ENCODE measurements around the gene EXOC2.
"Not testable (repeated sequence)": the region's sequence is repeated elsewhere in the genome, so short reads cannot be mapped to it uniquely, and the experiment has no call there.

The EXOC2 gene

GRCh38 chr6:572596-573265 is 120.2 kb downstream of the EXOC2 start:
- H3K36me3 Mint-ChIP-seq (ENCODE audit: insufficient read depth), result peaks cover 21% of the 10 kb centered on the region
- ATAC-seq (replicated peaks; ENCODE audit: extremely low read depth, poor library complexity, severe bottlenecking) (no peak), DNase-seq (ENCODE audit: low spot score in 2 of 2) (no peak)
- H3K27me3 Mint-ChIP-seq, result no peaks in the 10 kb centered on the region
- H3K4me3 Mint-ChIP-seq, result no peak overlapping the region
- no peak overlapping the region for H3K27ac Mint-ChIP-seq (ENCODE audit: low read depth)
- H3K9me3 Mint-ChIP-seq, result no peaks in the 10 kb centered on the region
- H3K4me1 Mint-ChIP-seq, result no peaks in the 10 kb centered on the region

DNA sequence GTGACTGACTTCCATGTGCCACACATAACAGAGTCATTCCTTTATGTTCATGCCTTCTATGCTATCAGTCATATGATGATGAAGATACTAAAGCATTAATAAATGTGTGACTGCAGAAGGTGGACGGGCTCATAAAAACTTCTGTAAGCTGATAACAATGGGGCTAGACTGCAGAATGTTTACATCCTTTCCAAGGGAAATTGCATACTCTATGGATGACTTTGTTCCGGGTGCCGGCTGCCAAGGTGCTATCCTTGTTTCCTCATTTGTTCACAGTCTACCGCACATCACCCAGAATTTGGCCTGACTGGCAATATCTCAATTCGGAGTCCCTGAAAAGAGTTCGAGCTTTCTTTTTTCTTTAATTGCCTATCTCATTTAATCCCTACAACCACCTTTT is 121.0 kb downstream of the EXOC2 start:
- peaks cover 19% of the 10 kb centered on the region for H3K36me3 Mint-ChIP-seq (ENCODE audit: insufficient read depth)
- H3K9me3 Mint-ChIP-seq, result no peaks in the 10 kb centered on the region
- no peaks in the 10 kb centered on the region for H3K4me1 Mint-ChIP-seq
- DNase-seq (ENCODE audit: low spot score in 2 of 2), result no peak
- H3K4me3 Mint-ChIP-seq, result no peak overlapping the region
- no peak overlapping the region for H3K27ac Mint-ChIP-seq (ENCODE audit: low read depth)
- ATAC-seq (replicated peaks; ENCODE audit: extremely low read depth, poor library complexity, severe bottlenecking), result no peak
- H3K27me3 Mint-ChIP-seq, result no peaks in the 10 kb centered on the region

- no peaks in the 10 kb centered on the region for H3K4me1 Mint-ChIP-seq
- H3K27ac Mint-ChIP-seq (ENCODE audit: low read depth), result no peak overlapping the region
- H3K4me3 Mint-ChIP-seq, result no peak overlapping the region
- no peak for DNase-seq (ENCODE audit: low spot score in 2 of 2)
- peaks cover 22% of the 10 kb centered on the region for H3K36me3 Mint-ChIP-seq (ENCODE audit: insufficient read depth)
- no peaks in the 10 kb centered on the region for H3K9me3 Mint-ChIP-seq
- ATAC-seq (replicated peaks; ENCODE audit: extremely low read depth, poor library complexity, severe bottlenecking), result no peak
- no peaks in the 10 kb centered on the region for H3K27me3 Mint-ChIP-seq
Measured at GRCh38 chr6:570825-571224, 122.1 kb downstream of the EXOC2 start.

DNA sequence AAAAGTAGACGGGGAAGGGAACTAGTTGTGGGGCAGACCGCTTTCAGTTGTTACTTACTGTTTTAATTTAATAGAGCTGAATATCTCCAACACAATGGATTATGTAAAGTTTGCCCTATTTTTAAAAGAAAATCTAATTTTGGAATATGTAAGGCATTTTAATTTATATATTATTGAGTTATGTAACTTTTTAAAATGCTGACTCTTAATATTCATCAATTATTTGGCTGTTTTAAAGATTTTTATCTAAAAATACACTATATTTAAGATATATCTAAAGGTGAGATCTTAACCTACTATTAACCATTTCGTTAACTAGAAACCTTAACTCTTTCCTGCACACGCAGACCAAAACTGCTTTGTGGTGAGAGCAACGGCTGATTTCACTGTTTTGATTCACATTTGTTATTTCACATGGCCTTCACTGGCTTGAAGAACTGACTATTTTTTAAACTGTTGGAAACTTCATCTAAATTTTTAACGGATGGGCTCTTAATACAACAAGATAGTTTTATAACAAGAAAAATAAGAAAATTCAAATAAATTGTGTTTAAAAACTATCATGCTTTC is 123.9 kb downstream of the EXOC2 start:
- Mint-ChIP-seq H3K27me3 (no peaks in the 10 kb centered on the region), H3K9me3 (no peaks in the 10 kb centered on the region), H3K36me3 (ENCODE audit: insufficient read depth) (peaks cover 19% of the 10 kb centered on the region), H3K4me1 (no peaks in the 10 kb centered on the region), H3K27ac (ENCODE audit: low read depth) (no peak overlapping the region), H3K4me3 (no peak overlapping the region)
- ATAC-seq (replicated peaks; ENCODE audit: extremely low read depth, poor library complexity, severe bottlenecking) (no peak), DNase-seq (ENCODE audit: low spot score in 2 of 2) (no peak)

- no peaks in the 10 kb centered on the region for H3K27me3 Mint-ChIP-seq
- H3K9me3 Mint-ChIP-seq, result no peaks in the 10 kb centered on the region
- H3K27ac Mint-ChIP-seq (ENCODE audit: low read depth), result no peak overlapping the region
- H3K4me1 Mint-ChIP-seq, result no peaks in the 10 kb centered on the region
- H3K36me3 Mint-ChIP-seq (ENCODE audit: insufficient read depth), result peaks cover 24% of the 10 kb centered on the region
- no peak for ATAC-seq (replicated peaks; ENCODE audit: extremely low read depth, poor library complexity, severe bottlenecking)
- DNase-seq (ENCODE audit: low spot score in 2 of 2), result no peak
- no peak overlapping the region for H3K4me3 Mint-ChIP-seq
Measured at GRCh38 chr6:568085-568484, 124.9 kb downstream of the EXOC2 start.

DNA sequence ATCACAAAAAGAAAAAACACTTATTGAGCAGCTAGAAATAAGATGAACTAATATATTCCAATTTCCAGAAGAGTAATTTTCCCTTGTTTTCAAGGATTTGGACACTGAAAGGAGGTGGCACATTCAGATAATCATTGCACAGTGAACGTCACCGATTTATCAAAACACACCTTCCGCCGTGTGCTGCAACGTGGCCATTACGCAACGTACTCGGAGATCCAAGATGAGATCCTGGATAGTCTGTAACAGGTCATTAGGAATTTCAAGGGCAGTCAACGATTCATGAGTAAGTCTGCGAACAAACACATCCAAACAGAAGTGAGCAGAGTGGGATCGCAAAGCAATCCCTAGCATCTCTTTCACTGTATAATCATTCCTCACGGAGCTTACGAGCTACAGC is 129.1 kb downstream of the EXOC2 start:
- ATAC-seq (replicated peaks; ENCODE audit: extremely low read depth, poor library complexity, severe bottlenecking) (no peak), DNase-seq (ENCODE audit: low spot score in 2 of 2) (no peak)
- H3K4me3 Mint-ChIP-seq, result no peak overlapping the region
- H3K9me3 Mint-ChIP-seq, result no peaks in the 10 kb centered on the region
- H3K36me3 Mint-ChIP-seq (ENCODE audit: insufficient read depth), result peaks cover 30% of the 10 kb centered on the region
- H3K4me1 Mint-ChIP-seq, result peaks cover 19% of the 10 kb centered on the region
- no peak overlapping the region for H3K27ac Mint-ChIP-seq (ENCODE audit: low read depth)
- H3K27me3 Mint-ChIP-seq, result no peaks in the 10 kb centered on the region

DNA sequence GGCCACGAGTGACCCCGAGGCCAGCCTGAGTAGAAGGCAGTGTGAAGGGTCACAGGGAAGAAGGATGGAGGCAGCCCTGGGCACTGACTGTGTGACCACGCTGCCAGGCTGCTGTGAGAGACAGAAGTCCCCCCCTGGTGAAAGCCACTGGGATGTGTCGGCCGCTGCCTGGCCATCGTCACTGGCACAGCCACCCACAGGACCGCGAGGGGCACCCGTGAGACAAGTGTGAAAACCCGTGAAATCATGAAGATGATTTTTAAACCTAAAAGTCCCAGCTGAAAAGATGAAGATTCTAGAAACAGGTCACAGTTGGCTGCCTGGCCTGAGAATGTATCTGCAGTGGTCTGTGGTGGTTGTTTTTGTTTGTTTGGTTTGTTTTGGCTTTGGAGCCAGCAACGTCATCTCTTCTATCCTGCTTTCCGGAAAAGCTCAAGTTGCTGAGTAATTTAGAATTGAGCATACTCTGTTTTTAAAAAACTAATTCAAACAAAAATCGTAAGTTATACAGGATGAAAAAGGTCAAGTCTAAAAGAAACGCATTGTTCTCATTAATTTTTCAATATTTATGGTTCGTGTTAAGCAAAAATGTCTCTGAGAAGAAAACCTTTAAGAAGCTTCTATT is 130.8 kb downstream of the EXOC2 start:
- no peak for ATAC-seq (replicated peaks; ENCODE audit: extremely low read depth, poor library complexity, severe bottlenecking)

DNA sequence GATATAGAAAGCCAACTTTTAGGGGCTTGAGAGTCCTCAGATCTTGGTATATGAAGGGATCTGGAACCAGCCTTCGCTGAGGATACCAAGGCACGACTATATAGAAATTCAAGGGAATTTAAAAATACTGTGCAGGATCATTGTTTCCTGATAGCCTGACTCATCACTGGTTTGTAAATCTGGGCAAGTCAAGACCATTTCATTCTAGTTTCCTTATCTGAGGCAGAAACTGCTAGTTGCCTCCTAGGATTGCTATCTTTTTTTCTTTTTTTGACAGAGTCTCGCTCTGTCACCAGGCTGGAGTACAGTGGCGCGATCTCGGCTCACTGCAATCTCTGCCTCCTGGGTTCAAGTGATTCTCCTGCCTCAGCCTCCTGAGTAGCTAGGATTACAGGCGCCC is 131.6 kb downstream of the EXOC2 start:
- not testable (repeated sequence) for H3K4me3 Mint-ChIP-seq; H3K27ac Mint-ChIP-seq (ENCODE audit: low read depth); H3K27me3 Mint-ChIP-seq; H3K9me3 Mint-ChIP-seq; ATAC-seq (replicated peaks; ENCODE audit: extremely low read depth, poor library complexity, severe bottlenecking); DNase-seq (ENCODE audit: low spot score in 2 of 2)
- H3K36me3 Mint-ChIP-seq (ENCODE audit: insufficient read depth), result peaks cover 28% of the 10 kb centered on the region
- peaks cover 25% of the 10 kb centered on the region for H3K4me1 Mint-ChIP-seq

More for the DNA sequence above, 130.8 kb downstream of the EXOC2 start:
- no peak for DNase-seq (ENCODE audit: low spot score in 2 of 2)
- Mint-ChIP-seq H3K4me3 (no peak overlapping the region), H3K4me1 (peaks cover 25% of the 10 kb centered on the region), H3K27me3 (no peaks in the 10 kb centered on the region), H3K9me3 (no peaks in the 10 kb centered on the region), H3K36me3 (ENCODE audit: insufficient read depth) (peaks cover 28% of the 10 kb centered on the region), H3K27ac (ENCODE audit: low read depth) (peak overlapping the region; percentile 32)

- ATAC-seq (replicated peaks; ENCODE audit: extremely low read depth, poor library complexity, severe bottlenecking) (no peak), DNase-seq (ENCODE audit: low spot score in 2 of 2) (no peak)
- no peak overlapping the region for H3K27ac Mint-ChIP-seq (ENCODE audit: low read depth)
- H3K36me3 Mint-ChIP-seq (ENCODE audit: insufficient read depth), result peaks cover 34% of the 10 kb centered on the region
- peaks cover 25% of the 10 kb centered on the region for H3K4me1 Mint-ChIP-seq
- H3K9me3 Mint-ChIP-seq, result no peaks in the 10 kb centered on the region
- no peaks in the 10 kb centered on the region for H3K27me3 Mint-ChIP-seq
- no peak overlapping the region for H3K4me3 Mint-ChIP-seq
Measured at GRCh38 chr6:558959-559358, 134.0 kb downstream of the EXOC2 start.

GRCh38 chr6:558089-558488 is 134.8 kb downstream of the EXOC2 start:
- H3K4me1 Mint-ChIP-seq, result peaks cover 25% of the 10 kb centered on the region
- ATAC-seq (replicated peaks; ENCODE audit: extremely low read depth, poor library complexity, severe bottlenecking), result no peak
- H3K36me3 Mint-ChIP-seq (ENCODE audit: insufficient read depth), result peaks cover 36% of the 10 kb centered on the region
- no peaks in the 10 kb centered on the region for H3K27me3 Mint-ChIP-seq
- no peak overlapping the region for H3K27ac Mint-ChIP-seq (ENCODE audit: low read depth)
- no peak for DNase-seq (ENCODE audit: low spot score in 2 of 2)
- no peaks in the 10 kb centered on the region for H3K9me3 Mint-ChIP-seq
- H3K4me3 Mint-ChIP-seq, result no peak overlapping the region

DNA sequence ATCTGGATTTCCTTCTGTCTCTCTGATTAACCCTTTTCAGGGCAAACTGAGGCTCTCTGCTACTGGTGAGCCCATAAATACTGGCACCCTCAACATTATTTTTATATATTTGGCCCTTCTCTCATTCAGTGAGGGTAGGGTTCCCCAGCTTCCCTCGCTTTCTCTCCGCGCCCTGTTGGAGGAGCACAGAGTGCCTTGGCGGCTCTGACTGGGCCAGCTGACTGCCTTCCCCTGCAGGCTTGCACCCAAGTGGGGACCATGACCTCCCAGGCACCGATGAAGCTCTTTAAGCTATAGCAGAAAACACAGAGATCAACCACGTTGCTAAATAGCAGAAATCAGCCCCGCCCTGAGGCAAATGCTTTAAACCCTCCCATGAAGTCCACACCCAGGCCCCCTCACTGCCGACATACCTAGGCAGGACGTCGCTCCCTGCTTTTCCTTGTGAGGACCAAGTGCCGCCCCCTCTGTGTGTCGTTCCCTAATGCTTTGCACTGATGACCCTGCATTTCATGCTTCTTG is 141.0 kb downstream of the EXOC2 start:
- Mint-ChIP-seq H3K36me3 (ENCODE audit: insufficient read depth) (peaks cover 21% of the 10 kb centered on the region), H3K9me3 (no peaks in the 10 kb centered on the region), H3K27me3 (no peaks in the 10 kb centered on the region), H3K4me3 (no peak overlapping the region), H3K4me1 (peaks cover 11% of the 10 kb centered on the region), H3K27ac (ENCODE audit: low read depth) (peak overlapping the region; percentile 35)
- ATAC-seq (replicated peaks; ENCODE audit: extremely low read depth, poor library complexity, severe bottlenecking) (no peak), DNase-seq (ENCODE audit: low spot score in 2 of 2) (no peak)

GRCh38 chr6:551405-551804 is 141.5 kb downstream of the EXOC2 start:
- no peak for DNase-seq (ENCODE audit: low spot score in 2 of 2)

DNA sequence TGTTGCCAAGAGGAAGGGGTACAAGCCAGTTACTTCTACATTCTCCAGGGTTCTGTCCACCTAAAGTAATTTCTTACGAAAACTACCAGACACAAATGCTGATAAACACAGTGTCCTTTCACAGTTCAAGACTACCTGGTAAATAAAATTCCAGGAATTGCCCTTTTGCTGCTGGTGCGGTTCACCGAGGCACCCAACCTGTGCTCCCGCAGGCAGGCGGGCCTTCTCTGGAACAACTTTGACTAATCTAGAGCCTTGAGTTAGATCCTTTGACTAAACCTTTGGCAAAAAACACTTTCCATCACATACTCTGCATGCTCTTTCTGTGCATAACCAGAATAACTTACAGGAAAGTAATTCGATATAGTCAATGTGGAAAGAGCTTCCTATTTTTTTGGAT is 143.0 kb downstream of the EXOC2 start:
- peaks cover 11% of the 10 kb centered on the region for H3K4me1 Mint-ChIP-seq
- no peaks in the 10 kb centered on the region for H3K27me3 Mint-ChIP-seq
- H3K9me3 Mint-ChIP-seq, result no peaks in the 10 kb centered on the region
- no peak overlapping the region for H3K4me3 Mint-ChIP-seq
- ATAC-seq (replicated peaks; ENCODE audit: extremely low read depth, poor library complexity, severe bottlenecking) (no peak), DNase-seq (ENCODE audit: low spot score in 2 of 2) (no peak)
- peaks cover 18% of the 10 kb centered on the region for H3K36me3 Mint-ChIP-seq (ENCODE audit: insufficient read depth)
- H3K27ac Mint-ChIP-seq (ENCODE audit: low read depth), result no peak overlapping the region

More at GRCh38 chr6:551405-551804, 141.5 kb downstream of the EXOC2 start:
- H3K27ac Mint-ChIP-seq (ENCODE audit: low read depth), result peak overlapping the region; percentile 35
- no peak for ATAC-seq (replicated peaks; ENCODE audit: extremely low read depth, poor library complexity, severe bottlenecking)
- H3K9me3 Mint-ChIP-seq, result no peaks in the 10 kb centered on the region
- H3K4me3 Mint-ChIP-seq, result no peak overlapping the region
- peaks cover 22% of the 10 kb centered on the region for H3K36me3 Mint-ChIP-seq (ENCODE audit: insufficient read depth)
- peaks cover 11% of the 10 kb centered on the region for H3K4me1 Mint-ChIP-seq
- H3K27me3 Mint-ChIP-seq, result no peaks in the 10 kb centered on the region

All from central memory CD8-positive, alpha-beta T cell (primary cell).